MM.1S (cell line): ENCODE data around the gene PTGES3.

Experiments
- DNase-seq: peaks from one replicate; pipeline ENCODE4 v3.0.0-alpha.2; 2015
- H2AFZ ChIP-seq: fragments of 300-600 bp; sonication (generic); 2 replicates; pipeline ENCODE4 v1.6.0; 2016; ENCODE audit warnings: antibody characterized with exemption, low read length
- H3F3A ChIP-seq: fragments of 300-600 bp; sonication (generic); 2 replicates; pipeline ENCODE4 v1.6.1; 2016; ENCODE audit warnings: mild to moderate bottlenecking, antibody characterized with exemption, low read length, moderate library complexity, mixed read lengths; ENCODE audit not compliant: insufficient read depth
- H3K27ac ChIP-seq: fragments of 300-600 bp; sonication (generic); 2 replicates; pipeline ENCODE4 v1.5.1; 2016; ENCODE audit warnings: mild to moderate bottlenecking, low read length
- H3K27me3 ChIP-seq: fragments of 300-600 bp; sonication (generic); replicated peaks from 2 replicates; pipeline ENCODE4 v1.6.0; 2016; ENCODE audit warnings: low read length; ENCODE audit not compliant: insufficient read depth
- H3K36me3 ChIP-seq: fragments of 300-600 bp; sonication (generic); replicated peaks from 2 replicates; pipeline ENCODE4 v1.6.1; 2016; ENCODE audit warnings: mild to moderate bottlenecking, low read length, mixed read lengths; ENCODE audit not compliant: insufficient read depth
- H3K4me1 ChIP-seq: fragments of 300-600 bp; sonication (generic); 2 replicates; pipeline ENCODE4 v1.6.1; 2016; ENCODE audit warnings: low read length, mixed read lengths
- H3K4me2 ChIP-seq: fragments of 300-600 bp; sonication (generic); 2 replicates; pipeline ENCODE4 v1.6.0; 2016; ENCODE audit warnings: low read depth, low read length
- H3K4me3 ChIP-seq: fragments of 300-600 bp; sonication (generic); 2 replicates; pipeline ENCODE4 v1.5.1; 2016; ENCODE audit warnings: low read length, mixed read lengths
- H3K79me2 ChIP-seq: fragments of 300-600 bp; sonication (generic); 2 replicates; pipeline ENCODE4 v1.6.1; 2016; ENCODE audit warnings: mixed run types, low read length, mixed read lengths
- H3K9ac ChIP-seq: fragments of 300-600 bp; sonication (generic); 2 replicates; pipeline ENCODE4 v1.6.1; 2016; ENCODE audit warnings: low read length, mixed read lengths
- H3K9me2 ChIP-seq: fragments of 300-600 bp; sonication (generic); replicated peaks from 2 replicates; pipeline ENCODE4 v1.6.1; 2016; ENCODE audit warnings: mild to moderate bottlenecking, low read length, mixed read lengths; ENCODE audit not compliant: insufficient read depth
- H3K9me3 ChIP-seq: fragments of 300-600 bp; sonication (generic); replicated peaks from 2 replicates; pipeline ENCODE4 v1.6.1; 2016; ENCODE audit warnings: mild to moderate bottlenecking, low read length, mixed read lengths; ENCODE audit not compliant: insufficient read depth
- H4K20me1 ChIP-seq: fragments of 300-600 bp; sonication (generic); 2 replicates; pipeline ENCODE4 v1.6.1; 2016; ENCODE audit warnings: mild to moderate bottlenecking, low read length, moderate library complexity, mixed read lengths; ENCODE audit not compliant: insufficient read depth
- EZH2 ChIP-seq: fragments of 300-600 bp; sonication (generic); optimal IDR thresholded peaks from 2 replicates; pipeline ENCODE3; 2017; ENCODE audit warnings: low read depth, mild to moderate bottlenecking, antibody characterized with exemption, low read length, mixed read lengths
- EZH2phosphoT487 ChIP-seq: fragments of 300-600 bp; sonication (generic); IDR thresholded peaks from 2 replicates; pipeline ENCODE4 v1.6.1; 2018; ENCODE audit warnings: antibody characterized with exemption, low read length
- TF ChIP-seq, protein P1 (sequence below): fragments of 300-600 bp; sonication (generic); IDR thresholded peaks from 2 replicates; pipeline ENCODE4 v1.5.1; 2016; ENCODE audit warnings: antibody characterized with exemption, low read length, mixed read lengths

Gene PTGES3

DNA sequence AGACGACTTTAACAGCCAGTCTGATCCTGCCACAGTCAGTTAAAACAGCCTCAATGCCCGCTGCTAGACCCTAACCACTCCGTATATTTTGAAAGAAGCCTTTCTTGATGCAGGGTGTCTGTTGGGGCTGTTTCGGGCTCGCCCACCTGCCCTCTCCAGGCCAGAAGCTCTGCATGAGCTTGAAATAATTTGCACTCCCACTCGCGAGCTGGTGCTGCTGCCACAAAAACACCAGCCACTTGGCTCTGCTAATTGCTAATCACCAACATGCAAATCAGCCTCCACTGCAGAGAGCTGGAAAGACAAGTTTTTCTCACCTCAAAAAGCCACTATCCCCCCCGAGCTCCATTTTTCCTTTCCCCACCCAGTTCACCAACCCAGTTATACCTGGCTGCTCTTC, 73.5 kb downstream of the PTGES3 start:
- Histone ChIP-seq H3K36me3 (peaks cover 24% of the 10 kb centered on the region), H3F3A (no peaks in the 10 kb centered on the region), H3K79me2 (peaks cover 68% of the 10 kb centered on the region), H3K4me3 (no peak overlapping the region), H3K9ac (no peak overlapping the region), H2AFZ (no peak overlapping the region), H3K9me2 (no peaks in the 10 kb centered on the region), H3K27me3 (no peaks in the 10 kb centered on the region), H3K9me3 (no peaks in the 10 kb centered on the region), H3K27ac (no peak overlapping the region), H4K20me1 (peaks cover 7% of the 10 kb centered on the region; the same call in 1 of the 2 replicates), H3K4me2 (no peak overlapping the region), H3K4me1 (no peaks in the 10 kb centered on the region)
- TF ChIP-seq, protein P1, sequence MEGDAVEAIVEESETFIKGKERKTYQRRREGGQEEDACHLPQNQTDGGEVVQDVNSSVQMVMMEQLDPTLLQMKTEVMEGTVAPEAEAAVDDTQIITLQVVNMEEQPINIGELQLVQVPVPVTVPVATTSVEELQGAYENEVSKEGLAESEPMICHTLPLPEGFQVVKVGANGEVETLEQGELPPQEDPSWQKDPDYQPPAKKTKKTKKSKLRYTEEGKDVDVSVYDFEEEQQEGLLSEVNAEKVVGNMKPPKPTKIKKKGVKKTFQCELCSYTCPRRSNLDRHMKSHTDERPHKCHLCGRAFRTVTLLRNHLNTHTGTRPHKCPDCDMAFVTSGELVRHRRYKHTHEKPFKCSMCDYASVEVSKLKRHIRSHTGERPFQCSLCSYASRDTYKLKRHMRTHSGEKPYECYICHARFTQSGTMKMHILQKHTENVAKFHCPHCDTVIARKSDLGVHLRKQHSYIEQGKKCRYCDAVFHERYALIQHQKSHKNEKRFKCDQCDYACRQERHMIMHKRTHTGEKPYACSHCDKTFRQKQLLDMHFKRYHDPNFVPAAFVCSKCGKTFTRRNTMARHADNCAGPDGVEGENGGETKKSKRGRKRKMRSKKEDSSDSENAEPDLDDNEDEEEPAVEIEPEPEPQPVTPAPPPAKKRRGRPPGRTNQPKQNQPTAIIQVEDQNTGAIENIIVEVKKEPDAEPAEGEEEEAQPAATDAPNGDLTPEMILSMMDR, result no peak
- no peak for TF ChIP-seq EZH2
- no peak for TF ChIP-seq EZH2phosphoT487
- DNase-seq, result no peak
